Trophoblast cell (in vitro differentiated cells and primary cell): Measurements from ENCODE around the gene TOLLIP.

ENCODE experiments used
- DNase-seq, 2 donors: peaks; one replicate each; pipeline ENCODE4 v3.0.0-alpha.2; 2016
- H2AFZ ChIP-seq: 2 replicates; pipeline ENCODE4 v1.6.1; 2013; ENCODE audit warnings: low read length, moderate library complexity, mild to moderate bottlenecking; ENCODE audit not compliant: insufficient read depth, poor library complexity
- H2AK5ac ChIP-seq: 2 replicates; pipeline ENCODE4 v1.6.1; 2013; ENCODE audit warnings: mild to moderate bottlenecking, low read length
- H2BK120ac ChIP-seq: 2 replicates; pipeline ENCODE4 v1.6.1; 2013; ENCODE audit warnings: low read length, mild to moderate bottlenecking, moderate library complexity; ENCODE audit not compliant: insufficient read depth, poor library complexity
- H2BK12ac ChIP-seq: 2 replicates; pipeline ENCODE4 v1.6.1; 2013; ENCODE audit warnings: mild to moderate bottlenecking, low read length, moderate library complexity
- H2BK5ac ChIP-seq: 2 replicates; pipeline ENCODE4 v1.6.1; 2013; ENCODE audit warnings: low read length, low read depth, moderate library complexity, mild to moderate bottlenecking; ENCODE audit not compliant: poor library complexity
- H3K14ac ChIP-seq: 2 replicates; pipeline ENCODE4 v1.6.1; 2013; ENCODE audit warnings: mild to moderate bottlenecking, low read length
- H3K18ac ChIP-seq: 2 replicates; pipeline ENCODE4 v1.6.1; 2013; ENCODE audit warnings: mild to moderate bottlenecking, low read length
- H3K23ac ChIP-seq: 2 replicates; pipeline ENCODE4 v1.6.1; 2013; ENCODE audit warnings: low read length
- H3K27ac ChIP-seq: 2 replicates; pipeline ENCODE4 v1.5.1; 2013; ENCODE audit warnings: low read depth, mild to moderate bottlenecking, inconsistent platforms, low read length, moderate library complexity
- H3K27me3 ChIP-seq: 2 replicates; pipeline ENCODE4 v1.6.1; 2013; ENCODE audit warnings: inconsistent platforms, mild to moderate bottlenecking, low read length, moderate library complexity; ENCODE audit not compliant: insufficient read depth
- H3K36me3 ChIP-seq, 2 experiments: 1 replicate in 1 of 2; 2 replicates in 1 of 2; pipeline ENCODE4 v1.6.1; 2013; ENCODE audit warnings: low read length in 2 of 2, mild to moderate bottlenecking in 2 of 2, moderate library complexity in 1 of 2; ENCODE audit not compliant: insufficient read depth in 2 of 2, control insufficient read depth in 1 of 2
- H3K4ac ChIP-seq: 2 replicates; pipeline ENCODE4 v1.6.1; 2013; ENCODE audit warnings: low read depth, mild to moderate bottlenecking, low read length, moderate library complexity
- H3K4me1 ChIP-seq, 2 experiments: 1 replicate in 1 of 2; 2 replicates in 1 of 2; pipeline ENCODE4 v1.6.1; 2013; ENCODE audit warnings: low read length in 2 of 2, mild to moderate bottlenecking in 2 of 2, moderate library complexity in 1 of 2; ENCODE audit not compliant: insufficient read depth in 2 of 2, control insufficient read depth in 1 of 2
- H3K4me2 ChIP-seq: 2 replicates; pipeline ENCODE4 v1.6.1; 2013; ENCODE audit warnings: inconsistent platforms, mild to moderate bottlenecking, low read length, moderate library complexity
- H3K4me3 ChIP-seq: 2 replicates; pipeline ENCODE4 v1.5.1; 2013; ENCODE audit warnings: mild to moderate bottlenecking, low read depth, low read length, inconsistent platforms
- H3K79me1 ChIP-seq: one replicate; pipeline ENCODE4 v1.6.1; 2013; ENCODE audit warnings: low read length
- H3K79me2 ChIP-seq: 2 replicates; pipeline ENCODE4 v1.6.1; 2013; ENCODE audit warnings: low read length, mild to moderate bottlenecking; ENCODE audit not compliant: control insufficient read depth, insufficient read depth, poor library complexity
- H3K9ac ChIP-seq: 2 replicates; pipeline ENCODE4 v1.6.1; 2013; ENCODE audit warnings: mild to moderate bottlenecking, low read length
- H3K9me3 ChIP-seq: 2 replicates; pipeline ENCODE4 v1.6.1; 2013; ENCODE audit warnings: low read depth, mild to moderate bottlenecking, control low read depth, inconsistent platforms, low read length; ENCODE audit not compliant: insufficient read depth
- H4K12ac ChIP-seq: 2 replicates; pipeline ENCODE4 v1.6.1; 2013; ENCODE audit warnings: low read depth, mild to moderate bottlenecking, low read length, moderate library complexity
- H4K8ac ChIP-seq: 2 replicates; pipeline ENCODE4 v1.6.1; 2013; ENCODE audit warnings: low read depth, mild to moderate bottlenecking, low read length, moderate library complexity
- H4K91ac ChIP-seq: one replicate; pipeline ENCODE4 v1.6.1; 2013; ENCODE audit warnings: low read depth, mild to moderate bottlenecking, low read length, moderate library complexity
- WGBS: extraction: QIAGEN DNeasy Blood & Tissue Kit; methylation state at CpG from one replicate; pipeline ENCODE4 v1.1.7; 2013; ENCODE audit warnings: missing lambda C conversion rate; ENCODE audit not compliant: insufficient read length, insufficient coverage; ENCODE audit errors: extremely low coverage; 5-methylcytosine and 5-hydroxymethylcytosine counted together

Gene TOLLIP

DNA sequence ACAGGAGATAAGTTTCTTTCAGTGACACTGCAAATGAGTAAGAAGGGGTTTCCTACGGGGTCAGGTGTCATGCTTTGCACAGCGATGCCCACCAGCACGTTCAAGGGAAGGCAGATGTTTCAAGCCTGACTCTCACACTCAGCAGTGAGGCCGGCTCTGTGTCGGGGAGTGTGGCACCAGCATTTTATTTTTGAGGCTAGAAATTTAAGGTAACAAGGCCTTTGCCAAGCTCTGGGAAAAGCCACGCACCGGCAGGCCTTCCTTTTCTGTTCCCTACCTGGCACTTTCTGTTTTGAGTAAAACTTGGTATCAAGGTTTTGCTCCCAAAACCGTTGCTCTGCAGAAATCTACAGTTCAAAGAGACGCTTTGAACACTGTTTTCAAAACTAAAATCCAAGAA is 38.0 kb downstream of the TOLLIP start:
- no peak overlapping the region for H3K9ac ChIP-seq
- no peaks in the 10 kb centered on the region for H3K4me1 ChIP-seq
- no peak overlapping the region for H2BK12ac ChIP-seq
- no peaks in the 10 kb centered on the region for H3K9me3 ChIP-seq
- H2AFZ ChIP-seq, result no peak overlapping the region
- no peak overlapping the region for H4K12ac ChIP-seq
- no peaks in the 10 kb centered on the region for H3K79me2 ChIP-seq
- H2BK5ac ChIP-seq, result no peak overlapping the region
- no peak overlapping the region for H4K8ac ChIP-seq
- no peak overlapping the region for H3K4me3 ChIP-seq
- no peak overlapping the region for H3K18ac ChIP-seq
- no peak overlapping the region for H3K14ac ChIP-seq
- no peak overlapping the region for H3K23ac ChIP-seq
- no peak overlapping the region for H4K91ac ChIP-seq
- H3K27ac ChIP-seq, result no peak overlapping the region
- no peak overlapping the region for H3K4me2 ChIP-seq
- H3K36me3 ChIP-seq, result peaks cover 12 to 17% of the 10 kb centered on the region in 2 experiments
- H3K4ac ChIP-seq, result no peak overlapping the region
- no peaks in the 10 kb centered on the region for H3K79me1 ChIP-seq
- no CpG with 5 or more reads among the region's 9 CpGs for WGBS
- H2AK5ac ChIP-seq, result no peak overlapping the region
- no peak overlapping the region for H2BK120ac ChIP-seq
- DNase-seq, result no peak
- H3K27me3 ChIP-seq, result no peaks in the 10 kb centered on the region

- Histone ChIP-seq H3K79me1 (no peaks in the 10 kb centered on the region), H3K4me2 (no peak overlapping the region), H3K4ac (no peak overlapping the region), H4K8ac (no peak overlapping the region), H3K9ac (no peak overlapping the region), H2BK12ac (no peak overlapping the region), H3K36me3 (peaks cover 8 to 13% of the 10 kb centered on the region in 2 experiments), H2BK5ac (no peak overlapping the region), H3K4me1 (no peaks in the 10 kb centered on the region), H2AK5ac (no peak overlapping the region), H2BK120ac (no peak overlapping the region), H3K4me3 (no peak overlapping the region), H3K14ac (no peak overlapping the region), H3K9me3 (no peaks in the 10 kb centered on the region), H2AFZ (no peak overlapping the region), H3K27ac (no peak overlapping the region), H3K18ac (no peak overlapping the region), H4K91ac (no peak overlapping the region), H4K12ac (no peak overlapping the region), H3K79me2 (no peaks in the 10 kb centered on the region), H3K23ac (no peak overlapping the region), H3K27me3 (no peaks in the 10 kb centered on the region)
- no CpG with 5 or more reads among the region's 13 CpGs for WGBS
- no peak for DNase-seq
Observed at GRCh38 chr11:1271002-1271401, 38.4 kb downstream of the TOLLIP start.

DNA sequence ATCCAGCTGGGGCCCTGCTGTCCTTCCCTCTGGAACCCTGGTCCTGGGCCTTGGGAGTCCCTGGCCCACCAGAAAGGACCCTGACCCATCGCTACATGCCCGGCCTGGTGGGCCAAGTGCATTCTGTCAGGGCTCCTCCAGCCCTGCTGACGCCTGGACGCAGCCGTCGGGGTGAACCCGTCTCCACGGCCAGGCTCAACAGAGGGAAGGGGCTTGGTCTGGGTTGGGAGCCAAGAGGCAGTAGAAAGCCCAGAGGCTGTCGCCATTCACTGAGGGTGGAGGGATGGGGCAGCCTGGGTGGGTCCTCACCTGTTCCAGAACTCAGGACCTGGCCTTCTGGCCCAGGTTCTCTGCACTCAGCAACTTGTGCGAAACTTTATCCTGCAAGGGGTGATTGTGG is 39.0 kb downstream of the TOLLIP start:
- no peak overlapping the region for H4K8ac ChIP-seq
- DNase-seq, result no peak
- H3K14ac ChIP-seq, result no peak overlapping the region
- H3K4me2 ChIP-seq, result no peak overlapping the region
- H2BK12ac ChIP-seq, result no peak overlapping the region
- no peak overlapping the region for H2AFZ ChIP-seq
- H3K79me2 ChIP-seq, result no peaks in the 10 kb centered on the region
- H3K9me3 ChIP-seq, result peaks cover 3% of the 10 kb centered on the region
- H3K4me1 ChIP-seq, result no peaks in the 10 kb centered on the region
- H3K27ac ChIP-seq, result no peak overlapping the region
- H2BK5ac ChIP-seq, result no peak overlapping the region
- no CpG with 5 or more reads among the region's 10 CpGs for WGBS
- no peak overlapping the region for H3K23ac ChIP-seq
- H3K4ac ChIP-seq, result no peak overlapping the region
- peaks cover 4 to 10% of the 10 kb centered on the region in 2 experiments for H3K36me3 ChIP-seq
- H2BK120ac ChIP-seq, result no peak overlapping the region
- H3K9ac ChIP-seq, result no peak overlapping the region
- H3K27me3 ChIP-seq, result no peaks in the 10 kb centered on the region
- H2AK5ac ChIP-seq, result no peak overlapping the region
- H3K4me3 ChIP-seq, result no peak overlapping the region
- H4K12ac ChIP-seq, result no peak overlapping the region
- no peak overlapping the region for H3K18ac ChIP-seq
- H4K91ac ChIP-seq, result no peak overlapping the region
- H3K79me1 ChIP-seq, result no peaks in the 10 kb centered on the region

GRCh38 chr11:1269957-1270356 is 39.5 kb downstream of the TOLLIP start:
- no peak overlapping the region for H2BK120ac ChIP-seq
- no peak overlapping the region for H2BK5ac ChIP-seq
- no peak overlapping the region for H3K23ac ChIP-seq
- H2AK5ac ChIP-seq, result no peak overlapping the region
- H3K14ac ChIP-seq, result no peak overlapping the region
- no peak overlapping the region for H3K4me2 ChIP-seq
- H3K27ac ChIP-seq, result no peak overlapping the region
- H3K4me1 ChIP-seq, result no peaks in the 10 kb centered on the region
- no peak overlapping the region for H3K18ac ChIP-seq
- WGBS, result no CpG with 5 or more reads among the region's 5 CpGs
- H3K4me3 ChIP-seq, result no peak overlapping the region
- H3K9ac ChIP-seq, result no peak overlapping the region
- H3K79me1 ChIP-seq, result no peaks in the 10 kb centered on the region
- H3K4ac ChIP-seq, result no peak overlapping the region
- no peaks in the 10 kb centered on the region for H3K79me2 ChIP-seq
- H3K9me3 ChIP-seq, result peaks cover 6% of the 10 kb centered on the region
- H4K8ac ChIP-seq, result no peak overlapping the region
- no peaks in the 10 kb centered on the region for H3K27me3 ChIP-seq
- no peak overlapping the region for H2BK12ac ChIP-seq
- no peak overlapping the region for H4K12ac ChIP-seq
- no peak overlapping the region for H4K91ac ChIP-seq
- H3K36me3 ChIP-seq, result peaks cover under 1 to 5% of the 10 kb centered on the region in 2 experiments
- no peak for DNase-seq
- H2AFZ ChIP-seq, result no peak overlapping the region
